GM21526 (cell line): ENCODE data around the gene UAP1L1.

ENCODE experiments used
- ATAC-seq: cut with Tn5 transposase; IDR thresholded peaks from one replicate; pipeline ENCODE4 v1.9.1; 2021; ENCODE audit warnings: moderate library complexity; ENCODE audit not compliant: unreplicated experiment, low FRiP score

Gene UAP1L1

GRCh38 chr9:137041124-137041523 is 36.2 kb upstream of the UAP1L1 start:
- no peak for ATAC-seq

DNA sequence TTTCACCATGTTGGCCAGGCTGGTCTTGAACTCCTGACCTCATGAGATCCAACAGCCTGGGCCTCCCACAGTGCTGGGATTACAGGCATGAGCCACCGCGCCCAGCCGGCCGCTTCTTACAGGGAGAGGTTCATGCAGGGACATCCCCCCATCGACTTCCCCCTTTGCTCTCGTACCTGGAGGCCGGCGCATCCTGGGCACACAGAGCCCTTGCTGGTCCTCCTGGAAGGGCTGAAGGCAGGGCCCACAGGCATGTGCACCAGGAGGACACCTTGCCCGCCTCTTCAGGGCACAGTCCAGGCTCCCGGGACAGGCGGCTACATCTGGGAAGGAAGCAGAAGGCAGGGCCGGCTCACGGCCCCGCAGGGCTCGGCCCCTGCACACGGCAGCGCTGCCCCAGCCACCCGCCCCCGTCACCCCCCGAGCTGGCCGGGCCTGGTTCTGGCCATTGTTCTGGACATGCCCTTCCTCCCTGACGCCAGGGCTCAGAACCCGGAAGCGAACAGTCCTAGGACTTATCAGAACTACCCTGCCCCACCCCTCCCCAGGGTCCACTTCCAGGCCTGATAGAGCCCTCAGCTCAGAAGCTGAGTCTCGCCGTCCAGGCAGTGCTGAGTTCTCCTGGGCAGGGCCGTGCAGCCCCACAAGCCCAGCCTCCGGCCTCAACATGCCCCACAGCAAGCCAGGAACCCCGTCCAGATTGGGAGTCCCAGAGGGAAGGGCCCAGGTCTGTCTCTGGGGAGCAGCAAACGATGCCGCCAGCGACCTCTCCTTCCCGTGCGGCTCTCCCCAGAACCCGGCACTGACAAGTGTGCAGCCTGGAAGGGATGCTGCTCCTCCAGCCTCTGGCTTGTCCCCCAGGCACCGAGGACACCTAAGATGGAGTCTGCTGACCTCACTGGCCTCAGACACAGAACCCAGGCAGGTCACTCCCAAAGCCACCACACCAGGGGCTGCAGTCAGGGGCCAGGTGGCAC is 34.3 kb upstream of the UAP1L1 start:
- no peak for ATAC-seq

- no peak for ATAC-seq
Observed at GRCh38 chr9:137044037-137044436, 33.3 kb upstream of the UAP1L1 start.

DNA sequence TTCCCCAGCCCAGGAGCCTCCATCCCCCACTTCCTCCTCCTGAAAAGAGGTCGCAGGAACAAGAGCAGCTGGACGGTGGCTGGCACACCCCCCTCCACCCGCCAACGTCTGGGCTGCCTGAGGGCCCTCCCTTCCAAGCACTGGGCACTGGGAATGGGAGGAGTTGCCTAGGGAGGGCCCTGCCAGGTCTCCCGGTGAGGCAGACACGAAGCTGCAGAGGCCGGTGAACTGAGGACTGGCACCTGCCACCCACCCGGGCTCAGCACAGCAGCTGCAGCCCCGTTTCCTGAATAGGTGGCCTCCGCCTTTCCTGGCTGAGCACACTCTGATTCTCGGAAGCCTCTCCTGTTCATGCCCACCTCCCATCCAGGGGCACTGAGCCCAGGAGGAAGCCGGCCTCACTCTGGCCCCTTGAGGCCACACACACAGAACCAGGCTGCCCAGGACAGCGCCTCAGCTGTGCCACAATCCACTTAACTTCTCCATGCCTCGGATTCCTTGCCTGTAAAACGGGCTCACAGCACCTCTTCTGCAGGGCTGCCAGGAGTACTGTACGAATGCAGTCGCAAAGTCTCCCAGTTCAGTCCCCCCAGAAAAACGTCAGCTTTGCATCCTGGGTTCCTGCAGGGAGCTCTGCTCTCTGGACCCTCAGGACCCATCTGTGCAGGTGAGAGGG is 32.7 kb upstream of the UAP1L1 start:
- no peak for ATAC-seq

GRCh38 chr9:137045294-137046087 is 31.8 kb upstream of the UAP1L1 start:
- no peak for ATAC-seq

- ATAC-seq, result no peak
Observed at GRCh38 chr9:137046088-137046787, 31.1 kb upstream of the UAP1L1 start, which contains the start of gene NPDC1. Gene NPDC1 (minus strand): TSS chr9:137046177. CDS start chr9:137045989, 188 bp downstream.

- ATAC-seq, result no peak
Observed at GRCh38 chr9:137048655-137049543, 28.4 kb upstream of the UAP1L1 start.

- ATAC-seq, result no peak
Observed at GRCh38 chr9:137049544-137050449, 27.5 kb upstream of the UAP1L1 start.

DNA sequence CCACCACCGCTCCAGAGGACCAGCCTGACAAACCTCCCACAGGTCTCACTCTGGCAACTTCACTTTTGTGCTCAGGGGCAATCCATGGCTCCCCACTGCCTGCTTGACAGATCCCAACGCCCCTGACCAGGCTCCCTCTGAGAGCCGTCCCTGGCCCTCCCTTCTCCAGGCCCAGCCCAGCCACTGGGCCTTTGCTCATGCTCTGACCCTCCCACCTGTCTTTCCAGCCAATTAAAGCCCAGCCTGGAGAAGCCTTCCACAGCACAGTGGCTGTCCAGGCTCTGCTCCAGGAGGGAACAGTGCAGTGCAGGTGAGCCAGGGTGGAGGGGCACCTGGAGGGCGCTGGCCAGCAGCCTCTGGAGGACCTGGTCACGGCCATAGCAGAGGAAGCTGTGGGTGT is 26.7 kb upstream of the UAP1L1 start:
- ATAC-seq, result no peak

- no peak for ATAC-seq
Observed at GRCh38 chr9:137051145-137051724, 26.1 kb upstream of the UAP1L1 start.

DNA sequence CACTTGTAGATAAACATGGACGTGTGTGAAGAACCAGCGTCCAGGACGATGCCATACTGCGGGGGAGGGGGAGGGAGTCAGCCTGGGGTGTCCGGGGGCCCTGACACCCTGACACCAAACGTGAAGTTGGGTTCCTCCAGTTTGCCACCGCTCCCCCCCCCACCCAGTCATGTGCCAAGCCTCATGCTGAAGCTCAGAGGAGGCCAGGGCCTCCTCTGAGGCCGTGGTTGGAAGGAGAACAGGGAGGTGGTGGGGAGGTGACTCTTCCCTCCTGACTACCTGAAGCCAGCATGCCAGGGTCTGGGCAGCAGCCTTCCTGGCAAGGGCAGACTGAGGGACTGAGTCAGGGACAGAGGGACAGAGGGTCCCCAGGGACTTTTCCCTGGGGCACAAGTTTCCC is 25.0 kb upstream of the UAP1L1 start:
- no peak for ATAC-seq

DNA sequence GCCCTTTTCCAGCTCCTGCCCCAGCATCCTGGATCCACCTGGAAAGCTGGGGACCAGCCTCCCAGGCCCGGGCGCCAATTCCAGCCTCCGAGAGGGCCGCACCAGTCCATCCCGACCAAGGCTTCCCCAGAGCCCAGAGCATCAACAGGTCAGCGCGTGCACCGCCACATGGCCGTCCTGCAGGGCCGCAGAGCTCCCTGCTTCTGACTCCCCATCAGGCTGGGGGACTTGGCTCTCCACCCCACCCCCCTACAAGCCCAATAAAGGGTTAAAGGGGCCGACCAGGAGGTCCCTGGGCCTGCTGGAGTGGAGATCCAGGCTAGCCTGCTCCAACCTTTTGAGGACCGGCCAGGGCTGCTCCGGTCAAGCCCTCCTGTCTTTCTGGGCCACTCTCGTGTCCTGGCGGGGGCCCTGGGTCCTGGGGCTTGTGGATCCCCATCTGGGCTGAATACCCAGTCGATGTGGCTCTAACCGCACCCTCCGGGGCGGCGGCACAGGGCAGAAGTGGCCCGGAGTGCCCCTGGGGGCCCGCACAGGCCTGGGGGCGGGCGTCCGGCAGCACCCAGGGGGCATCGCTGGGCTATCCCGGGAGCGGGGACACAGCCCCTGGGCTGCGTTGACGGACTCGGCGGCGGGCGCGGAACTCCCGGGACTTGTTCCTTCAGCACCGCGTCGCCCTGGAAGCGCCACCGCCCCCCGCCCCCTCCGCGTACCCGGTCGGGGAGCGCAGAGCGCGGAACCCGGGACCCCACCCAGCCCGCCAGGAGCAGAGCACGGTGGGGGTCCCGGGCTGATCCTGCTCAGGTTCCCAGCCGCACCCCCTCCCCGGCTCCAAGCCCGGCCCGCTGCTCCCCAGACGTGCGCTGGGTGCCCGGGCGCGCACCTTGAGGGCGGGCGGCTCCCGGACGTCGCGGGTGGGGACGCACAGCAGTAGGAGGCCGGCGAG is 24.0 kb upstream of the UAP1L1 start:
- ATAC-seq, result no peak

GRCh38 chr9:137053944-137054931 is 23.1 kb upstream of the UAP1L1 start, which contains the start of gene ENTPD2:
Gene ENTPD2 (minus strand): TSS chr9:137054061. CDS start chr9:137053997, 64 bp downstream.
- no peak for ATAC-seq

DNA sequence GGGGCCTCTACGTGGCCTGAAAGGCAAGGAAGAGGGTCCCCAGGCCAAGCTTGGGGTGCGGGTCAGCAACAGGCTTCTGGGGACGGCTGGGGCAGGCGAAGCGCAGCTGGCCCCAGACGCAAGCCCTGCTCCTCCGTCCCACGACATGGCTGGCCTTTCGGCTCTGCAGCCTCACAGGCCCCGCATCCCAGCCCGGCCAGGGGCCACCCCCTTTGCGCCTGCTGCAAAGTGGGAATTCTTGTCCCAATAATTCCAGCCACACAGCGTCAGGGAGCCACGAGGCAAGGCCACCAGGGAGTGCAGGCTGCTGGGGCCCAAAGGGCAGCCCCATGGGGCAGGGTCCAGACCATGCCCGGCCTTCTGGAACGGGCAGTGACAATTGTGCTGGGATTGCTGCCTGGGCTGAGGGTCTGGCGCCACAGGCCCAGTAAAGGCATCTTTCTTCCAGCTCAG is 22.4 kb upstream of the UAP1L1 start:
- ATAC-seq, result no peak
